Left ventricle myocardium inferior (tissue), 1 donor: ENCODE data around the gene COL11A2. TPM values are rescaled to one million over a fixed set of nuclear protein-coding genes. Genes with fewer than 3 reads are reported as not detected.

ENCODE experiments used
- DNase-seq: peaks from one replicate; pipeline ENCODE4 v3.0.0-alpha.2; 2020
- H3K27ac ChIP-seq: fragments of 200-600 bp; replicated peaks from 2 replicates; pipeline ENCODE4 v1.8.0; 2021
- H3K27me3 ChIP-seq: fragments of 200-600 bp; 2 replicates; pipeline ENCODE4 v1.8.0; 2021; ENCODE audit warnings: low read depth
- H3K36me3 ChIP-seq: fragments of 200-600 bp; 2 replicates; pipeline ENCODE4 v1.8.0; 2021
- H3K4me1 ChIP-seq: fragments of 200-600 bp; 2 replicates; pipeline ENCODE4 v1.8.0; 2021
- H3K4me3 ChIP-seq: fragments of 200-600 bp; 2 replicates; pipeline ENCODE4 v1.8.0; 2021; ENCODE audit warnings: mild to moderate bottlenecking, moderate library complexity
- H3K9me3 ChIP-seq: fragments of 200-600 bp; replicated peaks from 2 replicates; pipeline ENCODE4 v1.8.0; 2021
- CTCF ChIP-seq: fragments of 200-600 bp; IDR thresholded peaks from 2 replicates; pipeline ENCODE4 v1.8.0; 2021; ENCODE audit warnings: antibody characterized with exemption, mild to moderate bottlenecking, borderline replicate concordance
- intact Hi-C: fragments of 100-400 bp; cut with micrococcal nuclease; formaldehyde crosslinking; loops from one replicate; pipeline ENCODE4 v1.11.0; 2022
- long read RNA-seq: library from polyadenylated mRNA; unstranded; transcript quantifications from one replicate; pipeline ENCODE4 v2.0.0, GENCODE V29; 2021
- total RNA-seq: library from RNA; stranded (reverse); fragmentation: NEBNext Ultra II Directional; extraction: Animal tissue kit (Norgen Biotek cat#: 25700); gene quantifications from one replicate; pipeline ENCODE4 v1.2.1, GENCODE V29; 2021
- donor health status: DM: no; HTN: yes; CAD: no; lungs with severe emphysema.

The COL11A2 gene
- 1.3 TPM for total RNA-seq
- long read RNA-seq, partial matches to known transcripts = 1 of 4 reads
- long read RNA-seq, other reads (novel, unspliced or antisense) = 1 of 4 reads

- Histone ChIP-seq H3K27ac (peak within 1 kb of the TSS; percentile 83), H3K27me3 (peaks cover 6% of the 10 kb centered on the region), H3K4me3 (peak within 1 kb of the TSS; percentile 70), H3K9me3 (no peaks in the 10 kb centered on the region), H3K4me1 (peaks cover 55% of the 10 kb centered on the region), H3K36me3 (peaks cover 33% of the 10 kb centered on the region)
- no peak for TF ChIP-seq CTCF
- intact Hi-C loops = no loop called here
- no peak for DNase-seq
Observed at GRCh38 chr6:33192105-33192646, at the start of gene COL11A2. COL11A2 (minus strand) TSS chr6:33192467; CDS start chr6:33192240, 227 bp downstream.

GRCh38 chr6:33241968-33242367 lies 49.7 kb upstream of the COL11A2 start:
- H3K36me3 ChIP-seq = no peaks in the 10 kb centered on the region
- peaks cover 63% of the 10 kb centered on the region for H3K27me3 ChIP-seq
- H3K4me1 ChIP-seq = no peaks in the 10 kb centered on the region
- H3K4me3 ChIP-seq = no peak overlapping the region
- intact Hi-C loops = no loop called here
- TF ChIP-seq CTCF = no peak
- DNase-seq = no peak
- H3K27ac ChIP-seq = no peak overlapping the region
- no peaks in the 10 kb centered on the region for H3K9me3 ChIP-seq

- peaks cover 83% of the 10 kb centered on the region for H3K27me3 ChIP-seq
Observed at GRCh38 chr6:33237741-33238140, 45.5 kb upstream of the COL11A2 start.

GRCh38 chr6:33236852-33237251 lies 44.6 kb upstream of the COL11A2 start:
- no peak overlapping the region for H3K4me3 ChIP-seq
- TF ChIP-seq CTCF = no peak
- H3K9me3 ChIP-seq = no peaks in the 10 kb centered on the region
- H3K36me3 ChIP-seq = no peaks in the 10 kb centered on the region
- DNase-seq = no peak
- intact Hi-C loops = no loop called here
- H3K4me1 ChIP-seq = no peaks in the 10 kb centered on the region
- no peak overlapping the region for H3K27ac ChIP-seq
- H3K27me3 ChIP-seq = peaks cover 79% of the 10 kb centered on the region

More at GRCh38 chr6:33237741-33238140, 45.5 kb upstream of the COL11A2 start:
- intact Hi-C loops = no loop called here
- Histone ChIP-seq H3K4me3 (no peak overlapping the region), H3K9me3 (no peaks in the 10 kb centered on the region), H3K27ac (no peak overlapping the region), H3K4me1 (no peaks in the 10 kb centered on the region), H3K36me3 (no peaks in the 10 kb centered on the region)
- DNase-seq = no peak
- no peak for TF ChIP-seq CTCF

- H3K27ac ChIP-seq = no peak overlapping the region
- intact Hi-C loops = no loop called here
- no peak for TF ChIP-seq CTCF
Observed at GRCh38 chr6:33236328-33236727, 44.1 kb upstream of the COL11A2 start.

More at GRCh38 chr6:33236328-33236727, 44.1 kb upstream of the COL11A2 start:
- H3K9me3 ChIP-seq = no peaks in the 10 kb centered on the region
- H3K36me3 ChIP-seq = no peaks in the 10 kb centered on the region
- H3K27me3 ChIP-seq = peaks cover 74% of the 10 kb centered on the region
- no peaks in the 10 kb centered on the region for H3K4me1 ChIP-seq
- no peak for DNase-seq
- H3K4me3 ChIP-seq = no peak overlapping the region
